ENCODE measurements around the gene CHRNE.
"Not testable (repeated sequence)": the region's sequence is repeated elsewhere in the genome, so short reads cannot be mapped to it uniquely, and the experiment has no call there.

The CHRNE gene

GRCh38 chr17:4939796-4940554 is 37.1 kb upstream of the CHRNE start, which contains the start of the genes RNF167 and SLC25A11:
Gene RNF167, plus strand, starts transcription at chr17:4940268. Its CDS starts 642 bp downstream, at chr17:4940910.
Gene SLC25A11, minus strand, starts transcription at chr17:4940046. Its CDS starts 136 bp downstream, at chr17:4939910.
- peak; percentile 88 to 95 for DNase-seq (ENCODE audit: low read depth in 2 of 2)

- no peak for DNase-seq (ENCODE audit: low read depth in 2 of 2)
Observed at GRCh38 chr17:4939546-4939795, 36.6 kb upstream of the CHRNE start.

DNA sequence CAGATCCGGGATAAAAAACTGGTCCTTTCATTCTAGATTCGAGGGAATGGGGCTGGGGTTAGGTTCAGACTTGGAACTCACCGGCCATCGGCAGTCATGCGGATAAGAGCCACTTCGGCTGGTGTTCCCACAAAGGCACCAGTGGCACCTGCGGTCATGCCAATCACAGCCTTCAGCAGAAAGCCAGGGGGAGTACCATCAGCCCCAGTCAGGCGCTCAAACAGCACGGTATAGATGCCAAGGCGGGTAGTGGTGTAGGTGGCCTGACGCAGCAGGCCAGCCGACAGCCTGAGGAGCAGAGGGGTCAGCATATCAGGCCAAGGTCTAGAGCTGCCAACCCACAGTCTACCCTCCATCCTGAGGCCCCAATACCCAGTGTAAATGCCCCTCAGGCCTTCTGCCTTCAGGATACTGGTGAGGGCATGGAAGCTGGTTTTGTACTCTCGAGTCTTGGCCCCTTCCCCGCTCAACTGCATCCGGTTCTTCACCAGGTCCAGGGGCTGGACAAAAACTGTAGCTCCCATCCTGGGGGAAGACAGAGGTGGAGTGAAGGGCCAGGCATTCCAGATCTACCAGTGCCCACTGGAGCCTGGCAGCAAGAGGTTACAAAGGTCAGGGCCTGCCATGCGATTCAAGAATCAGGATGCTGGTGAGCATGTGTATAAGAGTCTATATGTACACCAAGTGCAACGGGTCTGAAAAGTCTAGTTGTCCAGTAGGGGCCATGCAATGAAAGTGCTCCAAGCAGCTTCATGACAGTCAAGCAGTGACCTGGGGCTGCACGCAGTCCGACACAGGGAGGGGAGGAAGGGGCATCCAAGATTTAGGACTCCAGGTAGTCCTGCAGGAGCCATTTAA is 36.0 kb upstream of the CHRNE start:
- no peak for DNase-seq (ENCODE audit: low read depth in 2 of 2)

GRCh38 chr17:4938069-4938491 is 35.2 kb upstream of the CHRNE start:
- no peak for DNase-seq (ENCODE audit: low read depth in 2 of 2)

DNA sequence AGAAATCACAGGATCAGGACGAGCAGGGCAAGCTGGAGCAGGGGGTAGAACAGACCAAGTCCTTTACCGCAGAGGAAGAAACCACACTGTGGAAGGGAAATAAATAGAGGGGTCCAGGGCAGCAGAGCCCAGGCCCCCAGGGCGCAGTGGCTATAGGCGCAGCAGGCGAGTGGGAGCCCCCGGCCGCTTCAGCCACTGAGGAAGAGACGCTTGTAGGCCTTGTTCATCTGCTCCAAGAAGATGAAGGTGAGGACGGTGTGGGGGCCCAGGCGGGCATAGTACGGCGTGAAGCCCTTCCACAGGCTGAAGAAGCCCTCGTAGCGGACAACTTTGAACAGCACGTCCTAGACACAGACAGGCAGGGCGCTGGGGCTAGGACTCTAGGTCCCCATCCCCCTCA is 34.7 kb upstream of the CHRNE start:
- no peak for DNase-seq (ENCODE audit: low read depth in 2 of 2)

DNA sequence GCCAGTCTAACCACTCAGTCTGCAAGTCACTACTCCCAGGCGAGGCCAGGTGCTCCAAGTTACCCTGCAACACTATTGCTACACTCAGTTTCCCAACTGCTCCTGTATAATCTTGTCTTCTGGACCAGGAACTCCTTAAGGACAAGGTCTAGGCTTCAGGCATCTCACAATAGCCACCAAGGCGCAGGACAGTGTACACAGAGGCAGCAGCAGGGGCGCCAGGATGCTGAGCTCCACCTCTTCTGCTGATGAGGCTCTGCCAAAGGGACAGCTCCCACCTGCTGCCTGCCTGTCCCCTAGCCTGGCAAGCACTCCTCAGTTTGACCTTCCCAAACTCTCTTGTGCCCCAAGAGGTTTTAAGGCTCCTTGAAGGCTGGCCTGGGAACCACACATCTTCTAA is 33.5 kb upstream of the CHRNE start:
- DNase-seq (ENCODE audit: low read depth in 2 of 2), result no peak

DNA sequence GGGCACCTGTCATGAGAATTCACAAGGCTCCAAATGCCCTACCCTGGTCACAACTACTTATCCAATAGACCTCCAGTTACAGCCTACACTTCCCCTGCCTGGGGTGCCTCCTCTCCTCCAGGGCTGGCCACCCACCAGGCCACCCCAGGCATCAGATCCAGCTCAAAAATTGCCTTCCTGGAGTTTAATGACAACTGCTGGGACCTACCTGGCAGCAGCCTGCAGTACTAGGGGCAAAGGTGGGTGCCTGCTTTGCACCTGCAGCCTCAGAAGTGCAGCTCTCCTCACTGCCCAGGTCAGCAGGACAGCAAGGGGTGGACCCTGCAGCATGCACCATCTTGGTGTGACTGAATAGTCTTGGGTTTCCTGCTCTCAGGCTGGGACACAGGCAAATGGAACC is 32.8 kb upstream of the CHRNE start:
- DNase-seq (ENCODE audit: low read depth in 2 of 2), result no peak

DNA sequence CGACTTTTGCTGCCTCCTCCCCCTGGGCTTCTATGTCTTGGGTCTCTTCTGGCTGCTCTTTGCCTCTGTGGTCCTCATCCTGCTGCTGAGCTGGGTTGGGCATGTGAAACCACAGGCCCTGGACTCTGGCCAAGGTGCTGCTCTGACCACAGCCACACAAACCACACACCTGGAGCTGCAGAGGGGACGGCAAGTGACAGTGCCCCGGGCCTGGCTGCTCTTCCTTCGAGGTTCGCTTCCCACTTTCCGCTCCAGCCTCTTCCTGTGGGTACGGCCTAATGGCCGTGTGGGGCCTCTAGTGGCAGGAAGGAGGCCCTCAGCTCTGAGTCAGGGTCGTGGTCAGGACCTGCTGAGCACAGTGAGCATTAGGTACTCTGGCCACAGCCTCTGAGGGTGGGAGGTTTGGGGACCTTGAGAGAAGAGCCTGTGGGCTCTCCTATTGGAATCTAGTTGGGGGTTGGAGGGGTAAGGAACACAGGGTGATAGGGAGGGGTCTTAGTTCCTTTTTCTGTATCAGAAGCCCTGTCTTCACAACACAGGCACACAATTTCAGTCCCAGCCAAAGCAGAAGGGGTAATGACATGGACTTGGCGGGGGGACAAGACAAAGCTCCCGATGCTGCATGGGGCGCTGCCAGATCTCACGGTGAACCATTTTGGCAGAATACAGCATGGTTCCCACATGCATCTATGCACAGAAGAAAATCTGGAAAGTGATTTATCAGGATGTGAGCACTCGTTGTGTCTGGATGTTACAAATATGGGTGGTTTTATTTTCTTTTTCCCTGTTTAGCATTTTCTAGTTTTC is 31.5 kb upstream of the CHRNE start:
- no peak for DNase-seq (ENCODE audit: low read depth in 2 of 2)

DNA sequence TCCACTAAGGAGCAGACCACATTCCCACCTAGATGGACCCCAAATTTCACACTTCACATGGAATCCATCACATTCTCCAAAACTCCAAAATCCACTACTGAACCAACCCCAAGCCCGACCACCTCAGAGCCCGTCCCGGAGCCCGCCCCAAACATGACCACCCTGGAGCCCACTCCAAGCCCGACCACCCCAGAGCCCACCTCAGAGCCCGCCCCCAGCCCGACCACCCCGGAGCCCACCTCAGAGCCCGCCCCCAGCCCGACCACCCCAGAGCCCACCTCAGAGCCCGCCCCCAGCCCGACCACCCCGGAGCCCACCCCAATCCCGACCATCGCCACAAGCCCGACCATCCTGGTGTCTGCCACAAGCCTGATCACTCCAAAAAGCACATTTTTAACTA is 30.7 kb upstream of the CHRNE start:
- no peak for DNase-seq (ENCODE audit: low read depth in 2 of 2)

DNA sequence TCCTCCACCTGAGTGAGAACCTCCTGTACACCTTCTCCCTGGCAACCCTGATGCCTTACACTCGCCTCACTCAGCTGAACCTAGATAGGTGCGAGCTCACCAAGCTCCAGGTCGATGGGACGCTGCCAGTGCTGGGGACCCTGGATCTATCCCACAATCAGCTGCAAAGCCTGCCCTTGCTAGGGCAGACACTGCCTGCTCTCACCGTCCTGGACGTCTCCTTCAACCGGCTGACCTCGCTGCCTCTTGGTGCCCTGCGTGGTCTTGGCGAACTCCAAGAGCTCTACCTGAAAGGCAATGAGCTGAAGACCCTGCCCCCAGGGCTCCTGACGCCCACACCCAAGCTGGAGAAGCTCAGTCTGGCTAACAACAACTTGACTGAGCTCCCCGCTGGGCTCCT is 29.9 kb upstream of the CHRNE start:
- DNase-seq (ENCODE audit: low read depth in 2 of 2), result no peak

- DNase-seq (ENCODE audit: low read depth in 2 of 2), result no peak
Observed at GRCh38 chr17:4931963-4932362, 29.1 kb upstream of the CHRNE start, which contains the start of gene GP1BA. Gene GP1BA, plus strand, starts transcription at chr17:4932277. Its CDS starts 328 bp downstream, at chr17:4932605.

GRCh38 chr17:4928881-4929280 is 26.0 kb upstream of the CHRNE start:
- DNase-seq (ENCODE audit: low read depth in 2 of 2), result no peak

- DNase-seq (ENCODE audit: low read depth in 2 of 2), result not testable (repeated sequence)
Observed at GRCh38 chr17:4926577-4927335, 23.9 kb upstream of the CHRNE start.

DNA sequence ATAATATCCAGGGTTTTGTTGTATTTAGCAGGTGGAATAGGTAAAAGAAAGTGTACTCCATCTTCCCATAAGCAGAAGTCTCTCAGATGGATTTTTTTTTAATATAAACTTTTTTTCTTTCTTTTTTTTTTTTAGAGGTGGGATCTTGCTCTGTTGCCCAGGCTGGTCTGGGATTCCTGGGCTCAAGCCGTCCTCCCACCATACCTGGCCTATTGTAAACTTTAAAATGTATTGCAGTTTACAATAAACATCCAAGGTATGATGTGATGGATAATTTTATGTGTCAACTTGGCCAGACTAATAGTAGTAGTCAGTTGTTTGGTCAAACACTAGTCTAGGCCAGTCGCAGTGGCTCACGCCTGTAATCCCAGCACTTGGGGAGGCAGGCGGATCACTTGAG is 18.4 kb upstream of the CHRNE start:
- no peak for DNase-seq (ENCODE audit: low read depth in 2 of 2)

GRCh38 chr17:4920351-4921048 is 17.6 kb upstream of the CHRNE start:
- DNase-seq (ENCODE audit: low read depth in 2 of 2), result no peak

- DNase-seq (ENCODE audit: low read depth in 2 of 2), result no peak
Observed at GRCh38 chr17:4919511-4920047, 16.7 kb upstream of the CHRNE start.

- DNase-seq (ENCODE audit: low read depth in 2 of 2), result not testable (repeated sequence)
Observed at GRCh38 chr17:4914551-4914950, 11.7 kb upstream of the CHRNE start.

DNA sequence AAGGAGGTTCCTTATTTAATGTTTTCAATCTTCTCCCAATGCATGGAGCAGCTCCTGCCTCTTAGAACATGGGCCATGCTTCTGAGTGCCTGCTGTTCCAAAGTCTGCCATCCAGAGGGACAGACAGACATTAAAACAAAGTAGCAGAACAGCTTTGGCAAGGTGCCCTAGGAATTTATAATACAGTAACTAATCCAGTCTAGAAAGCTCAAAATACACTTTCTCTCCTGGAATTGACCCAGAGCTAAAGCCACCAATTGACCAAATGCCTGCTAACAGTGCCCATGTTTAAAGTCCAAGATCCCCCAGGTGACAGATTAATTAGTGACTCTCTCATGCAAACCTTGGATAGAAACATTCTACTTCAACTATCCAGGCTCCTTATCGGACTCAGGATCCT is 11.1 kb upstream of the CHRNE start:
- DNase-seq (ENCODE audit: low read depth in 2 of 2), result no peak

DNA sequence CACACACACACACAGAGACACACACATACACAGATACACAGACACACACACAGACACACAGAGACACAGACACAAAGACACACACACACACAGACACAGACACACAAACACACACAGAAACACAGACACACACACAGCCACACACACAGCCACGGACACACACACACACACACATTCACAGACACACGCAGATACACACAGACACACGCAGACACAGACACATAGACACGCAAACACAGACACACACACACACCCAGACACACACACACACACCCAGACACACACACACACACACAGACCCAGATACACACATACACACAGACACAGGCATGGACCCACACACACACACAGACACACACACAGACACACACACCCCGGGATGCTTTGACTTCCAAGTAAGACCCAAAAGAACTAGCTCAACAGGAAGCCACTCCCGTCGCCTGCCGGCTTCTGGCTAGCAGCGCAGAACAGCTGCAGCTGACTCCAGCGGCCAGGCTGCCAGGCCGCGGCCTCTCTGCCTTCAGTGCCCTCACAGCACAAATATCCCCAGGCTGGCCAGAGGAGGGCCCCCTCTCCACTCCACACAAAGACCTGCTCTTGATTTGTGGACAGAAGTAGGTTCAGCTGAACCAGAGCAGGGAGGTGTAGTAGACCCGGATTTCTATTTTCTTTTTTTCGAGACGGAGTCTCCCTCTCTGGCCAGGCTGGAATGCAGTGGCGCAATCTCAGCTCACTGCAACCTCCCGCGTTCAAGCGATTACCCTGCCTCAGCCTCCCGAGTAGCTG is 6.0 kb upstream of the CHRNE start:
- DNase-seq (ENCODE audit: low read depth in 2 of 2), result peak; percentile 41 to 46

DNA sequence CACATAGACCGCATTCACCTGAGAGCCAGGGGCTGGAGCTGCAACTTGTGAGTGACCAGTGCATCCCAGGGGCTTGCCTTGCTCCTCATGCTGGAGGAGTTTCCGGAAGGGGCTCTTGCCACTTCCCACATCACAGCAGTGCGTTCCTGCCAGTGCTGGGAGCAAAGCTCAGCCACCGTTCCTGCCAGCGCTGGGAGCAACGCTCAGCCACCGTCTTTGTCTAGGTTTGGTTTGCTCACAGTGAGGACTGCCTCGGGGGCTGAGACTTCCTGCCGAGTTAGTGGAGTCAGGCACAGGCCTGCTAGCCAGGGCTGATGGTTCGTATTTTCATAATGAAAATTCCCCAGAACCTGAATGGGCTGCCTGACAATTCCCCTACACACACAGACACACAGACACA is 5.4 kb upstream of the CHRNE start:
- DNase-seq (ENCODE audit: low read depth in 2 of 2), result no peak

Data from activated CD8-positive, alpha-beta memory T cell treated with anti-CD3 and anti-CD28 coated beads for 4 hours (primary cell).